MM.1S (cell line): ENCODE results near the gene TBC1D14.

ENCODE experiments used
- DNase-seq: peaks from one replicate; pipeline ENCODE4 v3.0.0-alpha.2; 2015
- H2AFZ ChIP-seq: fragments of 300-600 bp; sonication (generic); 2 replicates; pipeline ENCODE4 v1.6.0; 2016; ENCODE audit warnings: antibody characterized with exemption, low read length
- H3F3A ChIP-seq: fragments of 300-600 bp; sonication (generic); 2 replicates; pipeline ENCODE4 v1.6.1; 2016; ENCODE audit warnings: mild to moderate bottlenecking, antibody characterized with exemption, low read length, moderate library complexity, mixed read lengths; ENCODE audit not compliant: insufficient read depth
- H3K27ac ChIP-seq: fragments of 300-600 bp; sonication (generic); 2 replicates; pipeline ENCODE4 v1.5.1; 2016; ENCODE audit warnings: mild to moderate bottlenecking, low read length
- H3K27me3 ChIP-seq: fragments of 300-600 bp; sonication (generic); replicated peaks from 2 replicates; pipeline ENCODE4 v1.6.0; 2016; ENCODE audit warnings: low read length; ENCODE audit not compliant: insufficient read depth
- H3K36me3 ChIP-seq: fragments of 300-600 bp; sonication (generic); replicated peaks from 2 replicates; pipeline ENCODE4 v1.6.1; 2016; ENCODE audit warnings: mild to moderate bottlenecking, low read length, mixed read lengths; ENCODE audit not compliant: insufficient read depth
- H3K4me1 ChIP-seq: fragments of 300-600 bp; sonication (generic); 2 replicates; pipeline ENCODE4 v1.6.1; 2016; ENCODE audit warnings: low read length, mixed read lengths
- H3K4me2 ChIP-seq: fragments of 300-600 bp; sonication (generic); 2 replicates; pipeline ENCODE4 v1.6.0; 2016; ENCODE audit warnings: low read depth, low read length
- H3K4me3 ChIP-seq: fragments of 300-600 bp; sonication (generic); 2 replicates; pipeline ENCODE4 v1.5.1; 2016; ENCODE audit warnings: low read length, mixed read lengths
- H3K79me2 ChIP-seq: fragments of 300-600 bp; sonication (generic); 2 replicates; pipeline ENCODE4 v1.6.1; 2016; ENCODE audit warnings: mixed run types, low read length, mixed read lengths
- H3K9ac ChIP-seq: fragments of 300-600 bp; sonication (generic); 2 replicates; pipeline ENCODE4 v1.6.1; 2016; ENCODE audit warnings: low read length, mixed read lengths
- H3K9me2 ChIP-seq: fragments of 300-600 bp; sonication (generic); replicated peaks from 2 replicates; pipeline ENCODE4 v1.6.1; 2016; ENCODE audit warnings: mild to moderate bottlenecking, low read length, mixed read lengths; ENCODE audit not compliant: insufficient read depth
- H3K9me3 ChIP-seq: fragments of 300-600 bp; sonication (generic); replicated peaks from 2 replicates; pipeline ENCODE4 v1.6.1; 2016; ENCODE audit warnings: mild to moderate bottlenecking, low read length, mixed read lengths; ENCODE audit not compliant: insufficient read depth
- H4K20me1 ChIP-seq: fragments of 300-600 bp; sonication (generic); 2 replicates; pipeline ENCODE4 v1.6.1; 2016; ENCODE audit warnings: mild to moderate bottlenecking, low read length, moderate library complexity, mixed read lengths; ENCODE audit not compliant: insufficient read depth
- EZH2 ChIP-seq: fragments of 300-600 bp; sonication (generic); optimal IDR thresholded peaks from 2 replicates; pipeline ENCODE3; 2017; ENCODE audit warnings: low read depth, mild to moderate bottlenecking, antibody characterized with exemption, low read length, mixed read lengths
- EZH2phosphoT487 ChIP-seq: fragments of 300-600 bp; sonication (generic); IDR thresholded peaks from 2 replicates; pipeline ENCODE4 v1.6.1; 2018; ENCODE audit warnings: antibody characterized with exemption, low read length
- TF ChIP-seq, protein P1 (sequence below): fragments of 300-600 bp; sonication (generic); IDR thresholded peaks from 2 replicates; pipeline ENCODE4 v1.5.1; 2016; ENCODE audit warnings: antibody characterized with exemption, low read length, mixed read lengths

The TBC1D14 gene

DNA sequence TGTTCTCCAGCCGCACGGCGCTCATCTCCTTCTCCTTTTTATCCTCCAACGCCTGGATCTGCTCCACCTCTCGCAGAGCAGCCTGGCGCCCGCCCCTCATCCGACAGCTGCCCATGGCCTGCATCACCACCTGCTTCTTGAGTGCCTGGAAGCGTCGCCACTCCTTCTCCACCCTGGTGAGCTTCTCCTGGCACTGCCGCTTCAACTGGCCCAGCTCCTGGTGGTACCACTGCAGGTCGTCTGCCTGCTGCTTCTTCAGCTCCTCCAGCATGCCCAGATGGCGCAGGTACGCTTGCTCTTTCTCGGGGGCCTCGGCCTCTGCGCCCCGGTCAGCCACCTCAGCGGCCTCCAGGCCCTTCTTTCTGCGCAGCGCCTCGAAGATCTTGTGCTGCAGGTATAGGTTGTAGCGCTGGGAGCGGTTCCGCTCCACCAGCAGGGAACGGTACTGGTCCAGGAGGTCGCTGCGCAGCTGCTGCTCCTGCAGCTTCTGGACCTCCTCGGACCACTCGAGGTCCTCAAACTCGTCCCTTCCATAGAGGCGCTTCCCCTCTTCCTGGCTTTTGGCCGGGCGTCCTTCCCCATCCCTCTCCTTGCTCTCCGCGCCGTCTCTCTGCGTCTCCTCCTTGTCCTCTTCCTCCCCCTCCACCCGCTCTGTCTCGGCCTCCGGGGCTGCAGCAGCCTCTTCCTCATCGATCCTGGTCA is 132.3 kb downstream of the TBC1D14 start:
- Histone ChIP-seq H3K36me3 (no peaks in the 10 kb centered on the region), H3K79me2 (peaks cover 35% of the 10 kb centered on the region), H3K9me3 (no peaks in the 10 kb centered on the region), H3K9me2 (no peaks in the 10 kb centered on the region), H4K20me1 (no peaks in the 10 kb centered on the region), H3K4me1 (peaks cover 11% of the 10 kb centered on the region; the same call in 1 of the 2 replicates), H3K27ac (no peak overlapping the region), H3K9ac (peak overlapping the region; percentile 44; the same call in 1 of the 2 replicates), H3K4me2 (peak overlapping the region; percentile 97), H3K4me3 (peak overlapping the region; percentile 92), H3F3A (no peaks in the 10 kb centered on the region), H2AFZ (peak overlapping the region; percentile 92), H3K27me3 (0 out of 2 replicates have a peak, but pooled peaks cover 3% of the 10 kb centered on the region)
- TF ChIP-seq, protein P1, sequence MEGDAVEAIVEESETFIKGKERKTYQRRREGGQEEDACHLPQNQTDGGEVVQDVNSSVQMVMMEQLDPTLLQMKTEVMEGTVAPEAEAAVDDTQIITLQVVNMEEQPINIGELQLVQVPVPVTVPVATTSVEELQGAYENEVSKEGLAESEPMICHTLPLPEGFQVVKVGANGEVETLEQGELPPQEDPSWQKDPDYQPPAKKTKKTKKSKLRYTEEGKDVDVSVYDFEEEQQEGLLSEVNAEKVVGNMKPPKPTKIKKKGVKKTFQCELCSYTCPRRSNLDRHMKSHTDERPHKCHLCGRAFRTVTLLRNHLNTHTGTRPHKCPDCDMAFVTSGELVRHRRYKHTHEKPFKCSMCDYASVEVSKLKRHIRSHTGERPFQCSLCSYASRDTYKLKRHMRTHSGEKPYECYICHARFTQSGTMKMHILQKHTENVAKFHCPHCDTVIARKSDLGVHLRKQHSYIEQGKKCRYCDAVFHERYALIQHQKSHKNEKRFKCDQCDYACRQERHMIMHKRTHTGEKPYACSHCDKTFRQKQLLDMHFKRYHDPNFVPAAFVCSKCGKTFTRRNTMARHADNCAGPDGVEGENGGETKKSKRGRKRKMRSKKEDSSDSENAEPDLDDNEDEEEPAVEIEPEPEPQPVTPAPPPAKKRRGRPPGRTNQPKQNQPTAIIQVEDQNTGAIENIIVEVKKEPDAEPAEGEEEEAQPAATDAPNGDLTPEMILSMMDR = no peak
- no peak for TF ChIP-seq EZH2phosphoT487
- TF ChIP-seq EZH2 = no peak
- no peak for DNase-seq

DNA sequence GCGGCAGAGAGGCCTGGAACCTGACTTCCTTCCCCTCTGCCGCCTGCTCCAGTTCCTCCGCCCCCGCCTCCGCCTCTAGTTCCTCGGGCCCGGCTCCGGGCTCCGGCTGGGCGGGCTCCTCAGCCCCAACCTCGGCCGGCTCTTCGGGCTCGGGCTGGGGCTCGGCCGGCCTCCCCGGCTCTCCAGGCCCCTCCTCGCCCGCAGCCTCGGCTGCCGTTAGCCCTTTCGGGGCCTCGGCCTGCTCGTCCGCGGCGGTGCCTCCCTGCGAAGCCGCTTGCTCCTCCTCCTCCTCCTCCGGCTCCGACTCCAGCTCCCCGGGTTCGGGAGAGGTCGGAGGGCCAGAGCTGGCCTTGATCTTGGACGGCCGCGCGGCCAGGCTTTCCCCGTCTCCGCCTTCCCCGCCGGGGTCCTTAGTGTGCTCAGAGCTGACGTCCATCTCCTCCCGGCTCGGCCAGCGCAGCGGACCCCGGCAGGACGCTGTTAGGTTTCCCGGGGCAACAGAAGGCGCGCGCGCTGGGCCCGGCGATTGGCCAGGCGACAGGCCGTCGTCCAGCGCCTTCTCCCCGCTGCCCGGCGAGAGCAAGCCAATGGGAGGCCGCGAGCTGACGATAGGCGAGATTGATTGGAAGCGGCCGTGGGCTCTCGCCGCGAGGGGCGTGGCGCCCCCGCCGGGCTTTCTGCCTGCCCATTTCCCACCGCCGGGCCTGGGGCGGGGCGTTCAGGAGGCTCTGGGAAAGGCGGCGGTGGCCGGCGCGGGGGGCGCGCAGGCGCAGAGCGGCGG is 133.1 kb downstream of the TBC1D14 start:
- Histone ChIP-seq H3K79me2 (peaks cover 43% of the 10 kb centered on the region), H3K36me3 (no peaks in the 10 kb centered on the region), H3K4me3 (peak overlapping the region; percentile 92), H3K9ac (peak overlapping the region; percentile 44; the same call in 1 of the 2 replicates), H2AFZ (peak overlapping the region; percentile 92), H3K27me3 (0 out of 2 replicates have a peak, but pooled peaks cover 3% of the 10 kb centered on the region), H3K9me2 (no peaks in the 10 kb centered on the region), H3F3A (no peaks in the 10 kb centered on the region), H3K27ac (peak overlapping the region; percentile 10; the same call in 1 of the 2 replicates), H3K9me3 (no peaks in the 10 kb centered on the region), H3K4me2 (peak overlapping the region; percentile 97), H3K4me1 (peaks cover 11% of the 10 kb centered on the region; the same call in 1 of the 2 replicates), H4K20me1 (no peaks in the 10 kb centered on the region)
- DNase-seq = peak; percentile 96
- TF ChIP-seq EZH2phosphoT487 (no peak), EZH2 (no peak)
- TF ChIP-seq, protein P1 = no peak

DNA sequence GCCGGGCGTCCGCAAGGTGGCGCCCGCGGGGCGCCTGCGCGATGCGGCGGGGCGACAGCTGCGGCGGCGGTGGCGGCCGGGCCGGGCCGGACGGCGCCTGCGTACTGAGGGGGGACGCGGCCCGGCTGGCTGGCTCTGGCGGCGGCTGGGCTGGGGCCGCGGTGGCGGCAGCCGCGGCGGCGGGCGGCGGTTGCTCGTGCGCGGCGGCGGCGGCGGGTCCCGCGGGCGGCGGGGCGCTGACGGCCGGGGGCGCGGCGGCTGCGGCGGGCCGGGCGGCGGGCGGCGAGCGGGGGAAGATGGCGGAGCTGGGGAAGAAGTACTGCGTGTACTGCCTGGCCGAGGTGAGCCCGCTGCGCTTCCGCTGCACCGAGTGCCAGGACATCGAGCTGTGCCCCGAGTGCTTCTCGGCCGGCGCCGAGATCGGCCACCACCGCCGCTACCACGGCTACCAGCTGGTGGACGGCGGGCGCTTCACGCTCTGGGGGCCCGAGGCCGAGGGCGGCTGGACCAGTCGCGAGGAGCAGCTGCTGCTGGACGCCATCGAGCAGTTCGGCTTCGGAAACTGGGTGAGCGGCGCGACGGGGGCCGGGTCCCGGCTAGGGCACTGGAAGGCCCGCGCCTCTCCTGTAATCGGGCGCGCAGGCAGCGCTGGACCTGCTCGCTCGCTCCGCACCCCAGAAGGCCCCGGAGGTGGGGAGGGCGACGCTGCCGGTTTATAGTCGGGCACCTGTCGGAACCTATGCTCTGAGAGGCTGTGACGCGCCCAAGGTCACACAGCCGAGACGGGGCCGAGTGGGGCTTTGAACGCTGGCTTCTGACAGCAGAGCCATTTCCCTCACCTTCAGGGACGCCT is 133.9 kb downstream of the TBC1D14 start, which contains the start of gene TADA2B:
TADA2B (plus strand) TSS at position 89 of the 853 bp plus-strand sequence; CDS start at position 297, 208 bp downstream.
- H3K9ac ChIP-seq = peak within 1 kb of the TSS; percentile 88
- H3K36me3 ChIP-seq = no peaks in the 10 kb centered on the region
- peak within 1 kb of the TSS; percentile 37; the same call in 1 of the 2 replicates for H3K27ac ChIP-seq
- H3K4me1 ChIP-seq = peaks cover 11% of the 10 kb centered on the region; the same call in 1 of the 2 replicates
- no peaks in the 10 kb centered on the region for H3K9me3 ChIP-seq
- peak within 1 kb of the TSS; percentile 99 for H3K4me3 ChIP-seq
- DNase-seq = peak; percentile 57
- no peak for TF ChIP-seq EZH2phosphoT487
- TF ChIP-seq, protein P1 = no peak
- no peak for TF ChIP-seq EZH2
- no peaks in the 10 kb centered on the region for H3F3A ChIP-seq
- peak within 1 kb of the TSS; percentile 97 for H3K4me2 ChIP-seq
- 0 out of 2 replicates have a peak, but pooled peaks cover 3% of the 10 kb centered on the region for H3K27me3 ChIP-seq
- H3K9me2 ChIP-seq = no peaks in the 10 kb centered on the region
- peak within 1 kb of the TSS; percentile 94 for H2AFZ ChIP-seq
- H4K20me1 ChIP-seq = no peaks in the 10 kb centered on the region
- H3K79me2 ChIP-seq = peaks cover 51% of the 10 kb centered on the region
